NCI-H345 (cell line): ENCODE results near the gene AP1M2.
A peak's percentile ranks its signal among the peaks of the same experiment; 100 is the strongest.
"Not testable (repeated sequence)": the region's sequence is repeated elsewhere in the genome, so short reads cannot be mapped to it uniquely, and the experiment has no call there.

ENCODE experiments used
- DNase-seq: peaks from one replicate; lab custom pipeline; 2025; lab: John Stamatoyannopoulos, UW

The AP1M2 gene

GRCh38 chr19:10601999-10602329 lies 14.9 kb upstream of the AP1M2 start:
- no peak for DNase-seq

DNA sequence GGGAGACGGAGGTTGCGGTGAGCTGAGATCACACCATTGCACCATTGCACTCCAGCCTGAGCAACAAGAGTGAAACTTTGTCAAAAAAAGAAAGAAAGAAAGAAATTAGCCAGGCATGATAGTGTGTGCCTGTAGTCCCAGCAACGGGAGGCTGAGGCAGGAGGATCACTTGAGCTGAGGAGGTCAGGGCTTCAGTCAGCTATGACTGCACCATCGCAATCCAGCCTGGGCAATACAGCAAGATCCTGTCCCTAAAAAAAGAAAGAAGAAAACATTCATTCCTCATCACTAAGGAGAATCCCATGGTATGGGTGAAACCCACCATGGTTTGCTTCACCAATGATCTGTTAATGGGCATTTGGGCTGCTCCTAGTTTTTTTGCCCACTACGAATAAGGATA lies 13.0 kb upstream of the AP1M2 start:
- no peak for DNase-seq

DNA sequence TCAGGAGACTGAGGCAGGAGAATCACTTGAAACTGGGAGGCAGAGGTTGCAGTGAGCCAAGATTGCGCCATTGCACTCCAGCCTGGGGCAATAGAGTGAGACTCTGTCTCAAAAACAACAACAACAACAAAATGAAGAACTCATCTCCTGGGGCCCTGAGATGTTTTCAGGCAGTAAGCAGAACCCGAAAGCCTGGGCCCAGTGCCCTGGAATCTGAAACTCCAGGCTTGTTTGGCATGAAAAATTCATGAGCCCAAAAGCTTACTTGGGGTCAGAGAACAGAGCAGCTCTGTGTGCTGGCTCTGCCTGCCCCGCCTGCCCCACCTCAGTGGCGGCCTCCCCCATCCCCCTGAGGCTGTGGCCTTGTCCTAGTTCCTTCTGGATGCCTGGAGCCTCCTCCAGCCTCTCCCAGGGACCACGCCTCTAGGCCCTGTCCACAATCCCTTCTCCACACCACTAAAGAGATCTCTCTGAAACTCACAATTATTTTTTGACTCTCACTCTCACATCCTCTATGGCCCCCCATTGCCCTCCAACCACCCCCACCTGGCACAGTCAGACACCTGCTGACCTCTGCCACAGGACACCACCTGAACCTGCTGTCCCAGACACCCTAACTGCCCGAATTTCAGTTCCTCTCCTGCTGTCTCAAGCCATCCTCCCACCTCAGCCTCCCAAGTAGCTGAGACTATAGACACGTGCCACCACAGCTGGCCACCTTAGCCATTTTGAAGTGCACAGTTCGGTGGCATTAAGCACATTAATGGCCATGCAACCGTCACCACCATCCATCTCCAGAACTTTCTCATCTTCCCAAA lies 6.9 kb upstream of the AP1M2 start:
- DNase-seq, result no peak

GRCh38 chr19:10593148-10593547 lies 6.0 kb upstream of the AP1M2 start:
- no peak for DNase-seq

GRCh38 chr19:10587839-10588150 lies 683 bp upstream of the AP1M2 start:
- DNase-seq, result no peak

GRCh38 chr19:10586396-10586795 lies 716 bp downstream of the AP1M2 start:
- no peak for DNase-seq

DNA sequence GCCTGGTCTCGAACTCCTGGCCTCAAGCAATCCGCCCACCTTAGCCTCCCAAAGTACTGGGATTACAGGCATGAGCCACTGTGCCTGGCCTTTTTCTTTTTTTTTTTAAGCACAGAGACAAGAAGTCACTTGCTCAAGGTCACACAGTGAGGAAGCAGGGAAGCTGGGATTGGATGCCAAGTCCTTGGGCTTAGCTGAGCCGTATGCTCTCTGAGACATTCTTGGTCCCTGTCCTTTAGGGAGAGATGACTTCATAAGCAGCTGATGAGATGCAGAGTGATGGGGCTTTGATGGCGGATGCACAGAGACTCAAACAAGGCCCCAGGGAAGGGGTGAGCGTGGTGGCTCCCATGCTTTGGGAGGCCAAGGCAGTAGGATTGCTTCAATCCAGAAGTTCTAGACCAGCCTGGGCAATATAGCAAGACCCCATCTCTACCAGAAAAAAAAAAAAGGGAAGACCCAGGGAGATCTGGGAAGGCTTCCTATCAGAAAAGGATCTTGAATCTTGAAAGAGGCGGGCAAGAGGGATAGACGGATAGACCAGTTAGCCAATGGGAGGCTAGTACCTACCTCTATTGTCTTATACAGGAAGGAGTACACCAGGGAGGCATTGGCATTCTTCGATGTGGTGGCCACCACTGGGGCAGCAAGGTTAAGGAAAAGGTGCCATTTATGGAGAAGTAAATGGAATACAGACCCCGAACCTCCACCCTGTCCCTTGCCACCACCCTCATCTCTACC lies 3.9 kb downstream of the AP1M2 start:
- DNase-seq, result no peak

- no peak for DNase-seq
Measured at GRCh38 chr19:10582091-10582490, 5.0 kb downstream of the AP1M2 start.

DNA sequence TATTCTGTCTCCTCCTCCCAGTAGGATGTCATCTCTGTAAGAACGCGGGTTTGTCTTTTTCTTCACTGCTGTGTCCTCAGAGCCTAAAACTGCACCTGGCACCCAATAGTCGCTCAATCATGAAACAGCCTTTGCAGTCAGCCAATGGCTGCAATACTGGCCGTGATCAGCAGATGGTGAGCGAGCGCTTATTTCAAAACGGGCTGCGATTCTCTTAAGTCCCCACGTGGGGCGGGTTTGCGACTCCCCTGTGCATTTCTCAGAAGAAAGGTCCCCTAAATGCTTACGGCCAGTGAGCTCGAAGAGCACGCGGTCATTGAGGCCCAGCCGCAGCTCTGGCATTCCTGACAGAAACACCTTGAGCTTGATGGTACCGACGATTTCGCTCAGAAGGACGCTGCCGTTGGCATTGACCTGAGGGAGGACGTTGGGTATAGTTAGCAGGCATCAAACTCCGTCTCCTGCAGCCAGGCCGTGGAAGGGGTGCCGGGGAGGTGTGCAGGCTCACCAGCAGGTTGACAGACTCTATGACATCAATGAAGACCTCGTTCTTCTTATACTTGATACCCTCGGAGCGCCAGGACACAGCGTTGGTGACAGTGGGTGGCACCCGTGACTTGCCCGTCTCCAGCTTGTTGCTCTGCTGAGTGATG lies 6.0 kb downstream of the AP1M2 start:
- peak; percentile 77 for DNase-seq

DNA sequence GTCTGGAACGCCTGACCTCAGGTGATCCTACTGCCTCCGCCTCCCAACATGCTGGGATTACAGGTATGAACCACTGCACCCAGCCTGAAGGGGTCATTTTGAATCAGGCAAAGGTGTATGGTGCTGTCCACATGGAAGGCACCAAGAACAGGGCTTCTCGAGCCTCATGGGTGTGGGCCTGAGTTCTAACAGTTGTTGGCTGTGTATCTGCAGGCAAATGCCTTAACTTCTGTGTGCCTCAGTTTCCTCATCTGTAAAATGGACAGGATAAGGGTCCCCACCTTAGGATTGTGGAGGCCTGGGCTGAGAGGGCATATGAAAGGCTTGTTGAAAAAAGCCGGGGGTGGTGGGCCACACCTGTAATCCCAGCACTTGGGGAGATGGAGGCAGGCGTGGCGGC lies 9.2 kb downstream of the AP1M2 start:
- DNase-seq, result no peak

DNA sequence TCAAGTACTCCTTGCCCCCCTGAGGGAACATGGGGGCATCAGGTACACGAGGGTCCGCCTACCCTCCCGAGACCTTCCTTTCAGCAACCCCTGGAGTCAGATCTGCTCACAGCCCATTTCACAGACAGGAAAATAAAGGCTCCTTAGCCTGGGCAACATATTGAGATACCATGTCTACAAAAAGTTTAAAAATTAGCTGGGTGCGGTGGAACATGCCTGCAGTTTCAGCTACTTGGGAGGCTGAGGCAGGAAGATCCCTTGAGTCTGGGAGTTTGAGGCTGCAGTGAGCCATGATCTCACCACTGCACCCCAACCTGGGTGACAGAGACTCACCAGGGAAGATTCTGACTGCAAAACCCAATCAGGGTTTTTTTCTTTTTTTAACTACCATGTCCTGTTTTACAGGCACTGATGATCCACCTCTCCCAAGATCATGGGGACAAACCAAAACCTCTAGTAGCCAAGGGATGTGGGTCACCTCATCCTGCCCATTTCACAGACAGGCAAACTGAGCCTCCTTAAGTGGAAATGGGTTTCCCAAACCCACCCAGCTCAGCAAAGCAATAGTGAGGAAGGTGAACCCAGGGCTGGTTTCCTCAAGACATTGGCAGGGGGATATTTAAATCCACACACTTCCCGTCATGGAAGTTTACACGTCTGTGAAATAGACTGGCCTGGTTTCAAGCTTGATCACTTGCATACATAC lies 11.9 kb downstream of the AP1M2 start:
- DNase-seq, result no peak

GRCh38 chr19:10574462-10574861 lies 12.7 kb downstream of the AP1M2 start:
- DNase-seq, result no peak

DNA sequence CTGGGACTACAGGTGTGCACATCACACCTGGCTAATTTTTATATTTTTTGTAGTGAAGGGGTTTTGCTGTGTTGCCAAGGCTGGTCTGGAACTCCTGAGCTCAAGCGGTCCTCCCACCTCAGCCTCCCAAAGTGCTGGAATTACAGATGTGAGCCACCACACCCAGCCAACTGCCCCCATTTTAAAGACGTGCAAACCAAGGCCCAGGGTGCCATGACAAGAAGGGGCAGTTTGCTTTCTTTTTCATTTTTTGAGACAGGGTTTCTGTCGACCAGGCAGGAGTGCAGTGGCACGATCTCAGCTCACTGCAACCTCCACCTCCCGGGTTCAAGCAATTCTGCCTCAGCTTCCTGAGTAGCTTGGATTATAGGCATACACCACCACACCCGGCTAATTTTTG lies 13.3 kb downstream of the AP1M2 start:
- DNase-seq, result not testable (repeated sequence)

- peak; percentile 99 for DNase-seq
Measured at GRCh38 chr19:10568826-10569651, 18.1 kb downstream of the AP1M2 start, which contains the start of gene CDKN2D. TSS of gene CDKN2D (minus strand) at chr19:10568979. CDS start at chr19:10568653, 326 bp downstream.

GRCh38 chr19:10568062-10568825 lies 18.9 kb downstream of the AP1M2 start:
- peak; percentile 39 for DNase-seq

- DNase-seq, result no peak
Measured at GRCh38 chr19:10567656-10568055, 19.5 kb downstream of the AP1M2 start.

DNA sequence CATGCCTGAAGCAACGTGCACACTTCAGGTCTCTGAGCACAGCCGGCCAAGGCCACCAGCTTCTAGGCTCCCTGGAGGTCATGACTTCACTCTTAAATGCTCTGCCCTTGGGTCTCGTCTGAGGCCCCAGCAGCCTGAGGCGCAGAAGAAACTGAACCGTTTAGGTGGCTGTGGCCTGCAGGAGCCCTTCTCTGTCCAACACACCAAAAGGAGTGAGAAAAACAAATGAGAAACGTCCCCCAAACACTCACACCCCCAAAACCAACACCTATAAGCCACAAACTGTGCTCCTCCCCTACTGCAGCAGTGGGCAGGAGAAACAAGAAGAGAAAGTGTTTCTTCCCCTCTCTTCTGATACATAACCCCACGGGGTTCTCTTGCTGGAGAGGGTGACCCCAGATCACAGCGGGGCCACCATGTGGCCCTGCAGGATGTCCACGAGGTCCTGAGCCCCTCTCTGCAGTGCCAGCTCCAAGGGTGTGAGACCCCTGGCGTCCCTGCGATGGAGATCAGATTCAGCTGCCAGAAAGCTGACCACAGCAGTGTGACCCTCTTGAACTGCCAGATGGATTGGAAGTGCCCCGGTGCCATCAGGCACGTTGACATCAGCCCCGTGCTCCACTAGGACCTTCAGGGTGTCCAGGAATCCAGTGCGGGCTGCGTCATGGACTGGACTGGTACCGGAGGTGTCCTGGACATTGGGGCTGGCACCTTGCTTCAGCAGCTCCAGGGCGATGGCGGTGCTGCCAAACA lies 20.3 kb downstream of the AP1M2 start:
- DNase-seq, result no peak

DNA sequence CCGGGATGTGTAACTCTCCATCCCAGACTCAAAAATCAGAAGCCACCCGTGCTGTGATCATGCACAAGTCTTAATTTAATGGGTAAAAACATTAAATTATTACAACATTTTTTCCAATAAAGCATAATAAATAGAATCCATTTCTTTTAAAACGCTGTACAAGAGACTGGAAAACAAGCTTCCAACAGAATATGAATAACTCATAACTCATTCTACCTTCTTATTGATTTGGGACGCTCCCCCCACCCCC lies 20.8 kb downstream of the AP1M2 start:
- no peak for DNase-seq

DNA sequence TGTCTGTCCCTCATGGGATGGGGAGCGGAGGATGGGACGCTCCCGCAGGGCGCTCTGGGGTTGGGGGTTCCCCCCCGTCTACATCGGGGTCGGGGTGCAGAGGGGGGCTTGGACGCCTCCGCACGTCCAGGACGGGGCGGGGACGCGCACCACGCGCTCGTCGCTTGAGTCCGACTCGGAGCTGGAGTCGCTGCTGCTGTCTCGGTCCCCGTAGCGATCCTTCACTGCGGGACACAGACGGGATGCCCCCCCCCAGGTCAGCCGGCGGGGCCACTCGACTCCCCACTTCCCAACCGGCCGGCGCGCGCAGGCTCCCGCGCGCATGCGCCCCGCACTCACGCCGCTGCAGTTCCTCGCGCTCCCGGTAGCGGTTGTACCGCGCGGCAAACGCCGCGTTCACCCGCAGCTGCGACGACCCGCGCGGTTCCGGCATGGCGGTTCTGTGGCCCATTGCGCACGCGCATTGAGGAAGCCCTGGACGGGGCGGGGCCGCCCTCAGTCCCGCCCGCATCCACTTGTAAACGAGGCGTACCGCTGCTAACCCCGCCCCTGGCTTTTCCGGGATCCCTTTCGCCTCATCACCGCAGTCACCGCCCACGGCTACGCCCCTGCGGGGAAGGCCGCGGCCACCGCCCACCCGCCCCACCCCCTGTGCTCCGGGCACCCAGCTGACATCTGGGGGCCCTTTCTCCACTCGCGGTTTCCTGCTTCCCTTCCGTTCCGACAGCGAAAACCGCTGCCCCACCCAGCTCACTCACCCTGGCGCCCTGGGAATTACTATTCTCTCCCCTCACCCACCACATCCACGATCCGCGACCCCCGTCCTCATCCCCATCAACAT lies 21.3 kb downstream of the AP1M2 start, which contains the start of gene KRI1:
TSS of gene KRI1 (minus strand) at position 444 of the 841 bp plus-strand sequence. CDS start at position 433, 11 bp downstream.
- peak; percentile 97 for DNase-seq
